NT2/D1 (cell line): ENCODE measurements around the gene MAMSTR.

Experiments
- SUZ12 ChIP-seq: IDR thresholded peaks from 2 replicates; pipeline ENCODE4 v1.6.1; 2011; ENCODE audit not compliant: insufficient read length, insufficient read depth; ENCODE audit errors: extremely low read depth
- YY1 ChIP-seq: IDR thresholded peaks from 2 replicates; pipeline ENCODE4 v1.6.1; 2011; ENCODE audit not compliant: insufficient read length, insufficient read depth
- ZNF274 ChIP-seq: IDR thresholded peaks from 2 replicates; pipeline ENCODE4 v1.6.1; 2011; ENCODE audit warnings: mild to moderate bottlenecking, low read depth, low read length

- no peak for TF ChIP-seq YY1
- TF ChIP-seq ZNF274: no peak
- no peak for TF ChIP-seq SUZ12
Measured at GRCh38 chr19:48687776-48688175, 31.7 kb downstream of the MAMSTR start.
